Activated naive CD4-positive, alpha-beta T cell (primary cell): ENCODE measurements around the gene SDR39U1.

ENCODE experiments used
- DNase-seq, 4 experiments: peaks; one replicate each; lab custom pipeline; 2025; lab: John Stamatoyannopoulos, UW

The SDR39U1 gene

DNA sequence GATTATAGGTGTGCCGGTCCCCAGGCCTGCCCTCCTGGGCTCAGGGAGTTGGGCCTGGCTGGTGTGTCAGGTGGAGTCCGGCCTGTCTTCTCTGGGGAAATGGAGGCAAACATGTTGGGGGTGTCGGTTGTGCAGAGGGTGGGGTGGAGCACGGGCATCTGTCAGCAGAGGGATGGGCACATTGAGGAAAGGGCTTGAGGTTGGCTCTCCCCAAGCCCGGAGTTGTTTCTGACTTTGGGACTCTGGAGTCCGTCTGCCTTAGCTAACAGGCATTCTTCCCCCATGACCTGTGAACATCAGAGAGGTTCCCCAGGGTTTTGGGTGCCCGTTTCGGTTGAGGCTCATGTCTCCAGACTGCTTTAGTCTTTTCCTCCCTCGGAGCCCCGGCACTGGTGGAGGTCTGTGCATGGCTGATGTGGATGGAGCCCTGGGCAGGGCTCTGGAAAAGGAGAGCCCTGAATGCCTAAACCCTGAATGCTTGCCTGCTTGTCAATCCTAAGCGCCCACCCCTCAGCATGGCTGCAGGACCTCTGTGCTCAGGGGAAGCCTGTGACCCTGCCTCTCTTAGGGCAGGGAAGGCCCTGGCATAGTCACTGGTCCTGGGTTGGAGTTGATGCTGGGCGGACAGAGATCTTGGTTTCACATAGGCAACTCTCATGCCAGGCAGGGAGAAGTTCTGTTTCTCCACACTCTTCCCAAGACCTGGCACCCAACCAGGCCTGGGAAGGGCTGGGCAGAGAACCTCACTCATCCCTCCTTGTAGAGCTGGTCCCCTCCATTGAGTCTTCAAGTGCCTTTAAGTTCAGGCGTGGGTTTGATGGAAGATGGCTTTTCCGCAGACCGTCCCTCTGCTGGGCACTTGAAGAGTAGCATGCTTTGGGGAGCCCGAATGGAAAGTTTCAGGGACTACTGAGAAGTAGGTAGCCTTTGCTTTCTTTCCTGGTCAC, 30.9 kb downstream of the SDR39U1 start:
- no peak for DNase-seq

DNA sequence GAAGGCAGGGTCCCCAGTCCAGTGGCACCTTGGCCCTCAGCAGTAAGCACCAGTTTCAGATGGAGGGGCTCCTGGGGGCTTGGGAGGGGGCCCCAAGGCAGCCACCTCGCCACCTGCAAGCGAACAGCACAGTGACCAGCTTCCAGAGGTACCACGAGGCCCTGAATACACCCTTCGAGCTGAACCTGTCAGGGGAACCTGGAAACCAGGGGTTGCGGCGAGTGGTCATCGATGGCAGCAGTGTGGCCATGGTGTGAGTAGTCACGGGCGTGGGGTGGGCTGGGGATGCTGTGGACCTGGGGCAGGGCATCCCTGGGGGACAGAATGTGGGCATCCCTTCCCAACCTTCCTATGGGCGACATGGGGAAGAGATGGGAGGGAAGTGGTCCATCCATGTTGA, 32.6 kb downstream of the SDR39U1 start:
- DNase-seq: no peak

DNA sequence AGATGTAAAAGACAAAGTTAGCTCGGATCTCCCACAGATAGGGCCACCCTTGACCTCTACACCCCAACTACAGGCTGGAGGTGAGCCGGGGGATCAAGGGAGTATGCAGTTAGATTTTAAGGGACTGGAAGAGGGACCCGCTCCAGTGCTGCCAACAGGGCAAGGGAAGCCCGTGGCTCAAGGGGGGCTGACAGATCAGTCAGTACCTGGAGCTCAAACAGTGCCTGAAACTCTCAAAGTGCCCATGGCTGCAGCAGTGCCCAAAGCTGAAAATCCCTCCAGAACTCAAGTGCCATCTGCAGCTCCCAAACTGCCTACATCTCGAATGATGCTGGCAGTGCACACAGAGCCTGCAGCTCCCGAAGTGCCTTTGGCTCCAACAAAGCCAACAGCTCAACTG, 33.4 kb downstream of the SDR39U1 start:
- DNase-seq: no peak

DNA sequence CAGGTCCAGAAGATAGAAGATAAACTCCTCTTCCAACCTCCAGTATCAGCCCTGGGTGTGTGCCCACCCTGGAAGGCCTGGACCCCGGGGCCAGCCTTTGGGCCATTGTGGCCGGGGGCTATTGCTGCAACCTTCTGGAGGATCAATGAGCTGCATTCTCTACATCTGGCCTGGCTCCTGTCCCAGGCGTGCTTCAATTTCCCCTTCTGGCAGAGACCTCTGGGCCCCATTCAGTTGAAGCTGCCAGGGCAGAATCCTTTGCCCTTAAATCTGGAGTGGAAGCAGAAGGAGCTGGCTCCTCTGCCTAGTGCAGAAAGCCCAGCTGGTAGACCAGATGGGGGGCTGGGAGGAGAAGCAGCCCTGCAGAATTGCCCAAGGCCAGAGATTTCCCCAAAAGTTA, 33.8 kb downstream of the SDR39U1 start:
- no peak for DNase-seq

DNA sequence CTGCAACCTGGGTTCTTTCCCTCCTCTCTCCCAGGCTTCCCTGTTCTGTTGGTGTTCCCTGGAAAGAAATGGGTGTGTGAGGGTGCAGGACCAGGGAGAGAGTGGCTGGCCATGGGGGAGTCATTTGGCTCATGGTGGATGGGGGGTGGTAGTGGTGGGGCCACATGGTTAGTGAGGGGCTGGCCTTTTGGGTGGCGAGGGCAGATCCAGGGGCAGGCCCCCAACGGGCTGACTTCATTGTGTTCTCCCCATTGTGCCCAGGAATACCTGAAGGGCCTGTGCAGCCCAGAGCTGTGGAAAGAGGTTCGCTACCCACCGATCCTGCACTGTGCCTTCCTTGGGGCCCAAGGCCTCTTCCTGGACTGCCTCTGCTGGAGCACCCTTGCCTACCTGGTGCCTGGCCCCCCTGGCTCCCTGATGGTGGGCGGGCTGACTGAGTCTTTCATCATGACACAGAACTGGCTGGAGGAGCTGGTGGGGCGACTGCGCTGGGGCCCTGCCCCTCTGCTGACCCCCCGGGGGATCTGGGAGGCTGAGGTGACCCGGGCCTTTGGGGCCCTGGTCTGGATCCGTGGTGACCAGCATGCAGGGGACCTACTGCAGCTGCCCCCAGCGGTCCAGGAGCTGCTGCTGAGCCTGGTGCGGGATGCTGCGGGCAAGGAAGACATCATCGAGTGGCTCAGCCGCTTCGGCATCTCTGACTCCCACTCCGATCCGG, 34.8 kb downstream of the SDR39U1 start:
- DNase-seq: no peak

DNA sequence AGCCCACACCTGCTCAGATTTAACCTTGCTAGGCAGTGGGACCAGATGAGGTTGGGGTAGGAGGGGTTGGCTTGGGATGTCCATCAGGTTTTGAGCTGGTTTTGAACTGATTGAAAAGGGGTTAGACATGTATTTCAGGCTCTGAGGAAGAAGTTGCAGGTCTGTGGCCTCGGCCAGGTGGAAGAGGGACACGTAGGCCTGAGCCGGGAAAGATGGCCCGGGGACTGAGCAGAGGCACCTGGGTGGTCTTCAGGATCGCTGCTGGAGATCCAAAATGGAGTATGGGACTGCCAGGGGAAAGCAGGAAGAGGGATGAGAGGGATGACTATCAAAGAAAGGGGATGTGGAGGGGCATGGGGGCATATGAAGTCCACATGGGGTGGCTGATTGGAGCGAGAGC, 36.2 kb downstream of the SDR39U1 start:
- no peak for DNase-seq

DNA sequence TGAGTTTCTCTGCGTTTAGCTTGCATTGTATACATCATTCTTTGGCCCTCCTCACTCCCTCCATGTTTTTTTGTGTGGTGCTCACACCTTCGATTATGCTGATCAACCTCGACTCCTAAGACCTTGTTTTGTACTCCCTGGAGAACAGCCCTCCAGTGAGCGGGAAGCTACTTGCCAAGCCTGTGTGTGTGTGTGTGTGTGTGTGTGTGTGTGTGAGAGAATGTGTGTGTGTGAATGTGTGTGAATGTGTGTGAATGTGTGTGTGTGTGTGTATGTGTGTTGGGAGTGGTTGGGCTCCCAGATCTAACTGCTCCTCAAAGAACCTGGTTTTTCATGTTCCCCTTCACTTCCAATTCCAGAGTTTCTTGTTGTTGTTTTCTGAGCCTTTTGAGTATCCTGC, 37.8 kb downstream of the SDR39U1 start:
- DNase-seq: no peak

DNA sequence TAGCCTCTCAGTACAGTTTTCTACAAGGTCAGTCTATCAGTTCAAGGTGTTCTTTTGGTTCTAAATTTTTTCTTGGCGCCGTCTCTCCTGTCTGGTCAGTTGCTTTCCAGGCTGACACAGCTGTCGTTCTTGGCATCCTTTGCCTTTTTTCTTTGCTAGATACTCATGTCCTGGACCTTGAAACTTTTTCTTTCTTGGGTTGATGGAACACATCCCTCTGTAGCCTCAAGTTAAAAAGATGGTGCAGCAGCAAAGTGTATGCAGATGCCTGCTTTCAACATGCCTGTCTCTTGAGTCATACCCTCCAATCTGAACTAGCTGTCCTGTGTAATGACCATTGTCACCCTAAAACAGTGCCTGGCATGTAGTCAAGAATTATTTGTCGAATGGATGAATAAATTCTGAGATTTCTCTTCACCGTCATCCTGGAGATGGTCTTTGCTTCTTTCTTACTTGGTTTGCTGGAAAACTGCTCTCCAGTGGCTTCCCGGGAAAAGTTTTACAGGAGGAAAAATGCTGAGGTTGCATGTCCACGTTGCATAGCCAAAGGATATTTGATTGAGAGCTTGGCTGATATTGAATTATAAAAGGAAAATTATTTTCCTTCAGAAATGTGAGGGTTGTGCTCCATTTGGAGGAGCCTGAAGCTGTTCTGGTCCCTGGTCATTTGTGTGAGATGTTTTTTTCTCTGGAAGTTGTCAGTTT, 39.1 kb downstream of the SDR39U1 start:
- no peak for DNase-seq

DNA sequence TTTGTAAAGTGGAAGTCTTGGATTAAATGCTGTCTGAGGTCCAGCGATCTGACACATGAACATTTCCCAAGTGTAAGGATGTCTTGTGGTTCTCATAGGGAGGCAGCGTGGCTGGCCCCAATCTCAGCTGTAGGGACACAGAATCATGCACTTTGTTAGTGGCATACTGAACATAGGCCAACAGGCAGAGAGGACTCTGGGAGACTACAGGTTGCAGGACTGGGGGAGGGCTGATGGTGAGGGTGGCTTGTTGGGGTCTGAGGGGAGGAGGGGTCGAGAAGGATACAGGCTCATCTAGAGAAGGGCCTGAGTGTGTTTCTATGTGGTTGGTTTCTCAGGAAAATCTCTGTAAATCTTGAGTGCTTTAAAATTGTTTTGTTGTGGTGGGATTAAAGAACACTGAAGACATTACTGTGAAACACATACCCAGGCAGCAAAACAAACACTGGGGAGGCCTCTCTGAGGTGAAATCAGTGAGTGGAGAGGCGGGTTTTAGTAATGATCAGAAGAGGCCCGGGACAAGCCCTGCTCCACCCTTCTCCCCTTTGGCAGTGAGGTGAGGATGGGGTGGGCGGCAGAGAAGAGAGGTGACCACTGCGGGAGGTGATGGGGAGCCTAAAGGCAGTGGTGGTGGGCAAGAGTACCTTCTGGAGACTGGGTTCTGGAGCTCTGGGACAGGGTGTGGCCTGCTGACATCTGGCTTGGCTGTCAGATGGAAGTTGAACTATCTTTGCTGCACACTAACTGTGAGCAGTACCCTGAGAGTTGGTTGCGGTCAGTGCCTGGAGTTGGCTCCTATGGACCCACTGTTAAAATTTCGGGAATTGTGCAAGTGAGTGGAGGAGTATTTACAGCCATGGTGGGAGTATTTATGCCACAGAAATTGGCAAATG, 40.5 kb downstream of the SDR39U1 start:
- no peak for DNase-seq

DNA sequence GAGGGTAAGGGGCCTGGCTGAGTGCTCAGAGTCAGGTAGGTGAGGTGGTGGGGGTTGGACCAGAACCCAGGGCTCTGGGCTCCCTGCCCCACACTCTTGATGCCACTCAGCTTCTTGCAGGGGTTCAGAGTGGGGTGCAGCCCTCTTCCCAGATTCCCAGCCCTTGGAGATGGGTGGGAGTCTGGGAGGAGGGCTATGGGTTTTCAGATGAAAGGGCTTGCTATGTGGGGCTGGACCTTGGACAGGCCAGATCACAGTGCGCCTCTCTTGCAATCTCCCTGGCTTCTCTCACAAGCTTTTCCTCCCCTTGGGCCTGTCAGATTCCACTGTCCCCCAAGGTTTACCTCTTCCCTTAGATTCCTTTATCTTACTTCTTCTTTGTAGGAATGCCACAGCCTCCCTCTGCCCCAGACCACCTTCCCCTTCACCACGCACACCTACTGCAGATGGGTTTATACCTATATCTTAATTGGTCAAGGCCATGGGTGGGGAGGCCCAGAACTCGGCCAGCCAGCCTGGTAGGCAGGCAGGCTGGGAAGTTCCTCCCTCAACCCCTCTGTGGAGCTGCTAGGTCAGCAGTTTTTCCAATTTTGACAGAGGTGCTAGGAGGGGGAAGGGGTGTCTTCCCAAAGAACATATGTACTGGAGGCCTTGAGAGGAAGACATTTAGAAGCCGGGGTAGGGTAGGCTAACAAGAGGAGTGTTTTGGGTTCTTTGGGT, 42.4 kb downstream of the SDR39U1 start:
- no peak for DNase-seq

DNA sequence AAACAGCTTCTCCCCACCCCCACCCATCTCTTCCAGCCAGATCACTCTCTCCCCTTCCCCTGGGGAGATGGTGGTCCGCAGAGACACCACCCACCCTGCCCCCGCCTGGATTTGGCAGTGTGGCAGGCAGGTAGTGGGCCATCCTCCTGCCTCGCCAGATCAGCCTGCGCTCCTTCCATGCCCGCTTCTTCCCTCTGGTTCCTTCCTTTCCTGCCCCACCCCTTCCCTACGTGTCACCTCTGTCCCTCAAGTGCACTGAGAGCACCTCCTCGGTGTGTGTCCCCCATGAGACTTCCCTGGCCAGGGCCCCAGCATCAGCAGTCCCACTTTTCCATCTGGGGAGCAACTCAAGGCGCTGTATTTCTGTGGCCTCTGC, 43.1 kb downstream of the SDR39U1 start:
- DNase-seq: no peak

DNA sequence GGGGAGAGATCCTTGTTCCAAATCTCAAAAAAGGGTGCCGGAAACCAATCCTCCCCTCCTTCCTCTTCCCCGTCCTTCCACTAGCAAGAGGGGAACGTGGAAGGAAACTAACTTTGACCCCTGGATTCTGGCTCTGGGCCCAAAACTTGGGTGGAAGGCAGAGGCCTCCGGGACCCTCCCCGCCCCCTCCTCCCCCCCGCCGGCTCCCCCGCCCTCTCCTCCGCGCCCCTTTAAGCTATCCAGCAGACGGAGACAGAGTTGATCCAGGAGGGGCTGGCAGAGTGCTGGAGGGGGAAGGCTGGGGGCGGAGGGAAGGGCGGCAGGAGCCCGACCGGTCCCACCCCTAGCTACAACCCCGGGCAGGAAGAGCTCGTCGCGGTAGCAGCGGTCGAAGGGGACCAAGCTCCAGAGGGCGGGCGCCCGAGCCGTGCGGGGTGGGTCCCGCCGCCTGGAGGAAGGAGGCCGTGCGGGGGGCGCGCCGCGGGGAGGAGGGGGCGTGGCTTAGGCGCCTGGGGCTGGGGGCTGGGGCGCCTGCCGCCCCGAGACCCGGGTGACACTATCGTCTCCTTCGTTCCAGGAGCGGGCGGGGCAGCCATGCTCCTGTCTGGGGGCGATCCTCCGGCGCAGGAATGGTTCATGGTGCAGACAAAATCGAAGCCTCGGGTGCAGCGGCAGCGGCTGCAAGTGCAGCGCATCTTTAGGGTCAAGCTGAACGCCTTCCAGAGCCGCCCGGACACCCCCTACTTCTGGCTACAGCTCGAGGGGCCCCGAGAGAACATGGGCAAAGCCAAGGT, 43.7 kb downstream of the SDR39U1 start, which contains the start of gene NYNRIN:
Gene NYNRIN (plus strand): TSS at position 351 of the 794 bp plus-strand sequence. CDS start 244 bp downstream, at position 595.
- DNase-seq: peak in 2 of 4 experiments; percentile 14 to 27

DNA sequence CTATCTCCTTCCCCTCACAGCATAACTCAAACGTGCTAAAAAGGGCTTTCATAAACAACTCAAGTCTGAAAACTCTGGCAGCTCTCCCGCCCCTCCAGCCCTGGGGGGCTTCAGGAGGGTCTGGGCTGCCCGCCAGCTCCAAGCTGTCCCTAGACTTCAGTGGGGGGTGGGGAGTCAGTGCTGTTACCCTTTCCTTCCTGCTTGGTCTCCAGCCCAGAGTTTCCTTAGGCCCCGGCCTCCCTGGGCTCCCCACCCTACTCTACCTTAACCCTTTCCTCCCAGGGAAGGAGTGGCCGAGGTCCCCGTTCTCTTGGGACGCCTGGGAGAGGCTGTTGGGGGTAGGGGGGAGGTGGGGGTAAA, 44.3 kb downstream of the SDR39U1 start:
- no peak for DNase-seq

DNA sequence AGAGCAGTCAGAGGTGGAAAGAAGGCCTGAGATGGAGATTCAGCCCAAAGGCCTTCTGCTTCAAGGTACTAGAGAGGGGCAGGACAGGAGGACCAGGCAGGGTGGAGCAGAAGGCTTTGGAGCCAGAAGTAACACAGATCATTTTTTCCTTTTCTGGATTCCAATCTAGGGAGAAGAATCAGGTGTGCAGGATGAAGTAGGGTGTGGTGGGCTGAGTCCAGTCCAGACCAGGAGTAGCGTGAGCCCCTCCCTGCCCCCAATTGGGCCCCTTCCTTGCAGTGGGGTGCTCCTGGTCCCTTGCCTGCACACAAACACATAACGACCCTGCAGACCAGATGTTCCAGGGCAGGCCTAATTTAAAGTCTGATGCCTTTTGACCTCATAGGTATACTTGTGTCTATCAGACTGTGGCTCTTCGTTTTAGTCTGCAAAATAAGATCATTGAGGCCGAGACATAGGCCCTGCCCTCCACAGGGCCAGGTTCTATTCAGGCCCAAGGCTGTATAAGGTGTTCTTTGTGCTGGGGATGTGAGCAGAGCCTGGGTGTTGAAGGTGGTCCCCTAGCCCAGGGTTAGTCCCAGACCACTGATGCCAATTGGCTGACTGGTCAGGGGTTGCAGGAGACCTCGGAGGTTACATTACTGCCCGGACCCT, 44.8 kb downstream of the SDR39U1 start:
- no peak for DNase-seq

DNA sequence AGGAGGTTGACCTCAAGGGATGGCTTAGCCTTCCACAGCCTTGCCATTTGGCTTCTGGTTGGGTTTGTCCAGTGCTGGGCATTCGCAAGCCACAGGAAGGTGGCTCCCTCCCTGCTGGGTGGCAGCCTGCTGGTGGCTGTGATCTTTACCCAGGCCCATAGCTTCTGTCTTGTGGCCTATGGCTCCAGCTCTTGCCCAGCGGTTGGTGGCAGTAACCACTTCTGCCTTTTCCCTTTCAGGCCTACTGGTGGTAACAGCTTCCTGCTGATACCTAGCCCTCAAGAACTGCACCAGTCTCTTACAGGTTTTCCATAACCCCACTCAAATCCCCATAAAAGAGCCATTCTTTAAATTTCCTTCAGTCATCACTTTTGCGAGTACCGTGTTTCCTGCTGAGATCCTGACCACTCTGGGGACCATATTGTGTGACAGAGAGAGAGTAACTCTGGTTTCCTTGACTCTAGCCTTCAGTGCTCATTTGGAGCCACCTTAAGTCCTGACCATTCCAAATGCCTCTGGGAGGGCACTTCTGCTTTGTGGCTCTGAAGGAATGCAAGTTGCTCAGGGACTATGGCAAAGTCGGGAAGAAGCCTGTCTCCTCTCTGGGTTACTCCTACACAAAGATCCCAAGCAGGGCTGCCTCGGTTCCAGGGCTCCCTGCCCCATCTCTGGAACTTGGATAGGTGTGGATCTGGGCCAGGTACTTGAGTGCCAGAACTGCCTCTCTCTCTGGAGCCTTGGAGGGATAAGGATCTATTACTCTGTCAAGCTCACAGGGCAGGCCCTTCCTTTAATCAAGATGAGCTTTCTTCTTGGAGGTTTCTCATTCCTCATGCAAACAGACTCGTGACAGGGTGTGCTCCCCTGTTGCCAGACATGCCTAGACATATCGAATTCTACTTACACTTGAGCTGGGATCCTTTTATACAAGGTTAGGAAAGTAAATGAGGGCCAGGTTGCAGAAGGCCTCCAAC, 46.7 kb downstream of the SDR39U1 start:
- no peak for DNase-seq

DNA sequence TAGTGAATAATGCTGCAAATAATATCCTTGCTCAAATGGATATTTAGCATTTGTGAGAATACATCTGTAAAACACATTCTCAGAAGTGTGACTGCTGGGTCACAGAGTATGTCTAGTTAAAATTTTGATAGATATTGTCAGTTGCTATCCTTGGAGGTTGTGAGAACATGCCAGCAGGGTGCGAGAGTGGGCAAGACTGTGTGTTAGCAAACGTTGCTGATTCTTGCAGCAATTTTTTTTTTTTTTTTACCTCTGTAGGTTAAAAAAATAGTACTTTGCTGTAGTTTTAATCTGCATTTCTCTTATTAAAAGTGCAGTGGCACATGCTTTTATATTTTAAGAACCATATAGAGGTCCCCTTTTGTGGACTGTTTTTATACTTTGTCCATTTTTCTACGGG, 48.3 kb downstream of the SDR39U1 start:
- no peak for DNase-seq

DNA sequence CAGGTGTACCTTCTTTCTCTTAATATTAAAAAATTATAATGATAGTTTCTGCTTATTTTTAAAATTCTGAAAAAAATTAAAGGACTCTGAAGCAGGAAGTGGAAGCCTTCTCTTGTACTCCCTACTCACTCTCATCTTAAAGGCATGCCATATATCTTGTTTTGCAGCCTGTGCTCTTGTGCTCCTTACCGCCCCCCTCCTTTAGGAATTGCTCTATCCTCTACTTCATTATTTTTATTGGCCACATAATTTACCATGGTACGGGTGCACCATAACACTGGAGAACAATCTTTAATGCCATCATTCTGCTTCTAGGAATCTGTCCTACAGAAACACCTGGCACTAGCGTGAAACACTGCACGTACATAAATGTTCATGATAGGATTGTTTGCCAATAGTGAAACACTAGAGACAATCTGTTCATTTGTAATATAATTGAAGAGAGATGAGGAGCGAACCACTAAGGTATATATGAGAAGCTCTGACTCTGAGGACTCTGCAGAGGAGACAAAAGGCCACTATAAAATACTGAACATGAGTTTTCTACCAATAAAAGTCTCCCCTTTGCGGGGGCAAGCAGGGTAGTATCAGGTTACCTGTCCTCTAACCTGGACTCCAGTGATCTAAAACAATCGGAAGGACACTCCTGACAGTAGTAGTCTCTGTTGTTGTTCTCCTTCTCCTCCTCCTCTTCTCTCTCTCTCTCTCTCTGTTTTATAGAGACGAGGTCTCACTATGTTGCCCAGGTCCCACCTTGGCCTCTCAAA, 50.1 kb downstream of the SDR39U1 start:
- no peak for DNase-seq
